ENCODE results near the gene DENND11. TPM values are rescaled to one million over a fixed set of nuclear protein-coding genes. Genes with fewer than 3 reads are reported as not detected.

Gene DENND11
- total RNA-seq, 3 donors from 2014 or later (not counting 1 experiment from before 2014, with no cell fraction given): 28.9 to 57.0 (median 47.6) TPM

DNA sequence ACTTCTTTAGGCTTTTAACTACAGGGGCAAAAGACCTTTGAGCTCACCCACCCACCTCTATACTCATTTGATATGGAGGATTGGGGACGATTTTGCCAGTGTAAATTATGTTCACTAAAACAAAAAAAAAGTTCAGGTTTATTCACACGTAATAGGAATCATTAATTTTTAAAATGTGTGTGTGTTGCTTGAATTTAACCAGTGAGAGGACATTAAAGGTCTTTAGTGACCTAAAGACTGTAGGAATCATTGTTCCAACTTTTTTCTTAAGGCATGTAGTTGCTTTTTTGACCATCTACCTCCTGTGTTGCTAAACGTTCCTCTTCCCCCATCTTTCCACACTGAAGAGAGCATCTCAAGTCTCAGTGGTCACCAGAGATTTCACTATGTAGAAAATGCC lies 37.3 kb upstream of the DENND11 start:
- Histone ChIP-seq H3K4me1 (ENCODE audit: control insufficient read depth, insufficient read depth, low read length) (peaks cover 8% of the 10 kb centered on the region), H3K27me3 (ENCODE audit: control insufficient read depth, insufficient read depth, low read length) (no peaks in the 10 kb centered on the region), H3K4me3 (ENCODE audit: low read length) (no peak overlapping the region), H3K27ac (ENCODE audit: low read length) (no peak overlapping the region), H3K9me3 (ENCODE audit: control insufficient read depth, insufficient read depth, low read length) (no peaks in the 10 kb centered on the region), H3K36me3 (ENCODE audit: control insufficient read depth, insufficient read depth, low read length) (peaks cover 35% of the 10 kb centered on the region)
- peak overlapping the region; percentile 74 to 99 for H3K27ac Mint-ChIP-seq
- H3K4me3 Mint-ChIP-seq: peak overlapping the region; percentile 100
- peaks cover 26% of the 10 kb centered on the region for H3K36me3 Mint-ChIP-seq
- intact Hi-C loops (cut with micrococcal nuclease): loop anchor here (5.0 kb wide), 1 partner anchor 187 kb away; the partner anchor contains the start of gene AGK
- ATAC-seq: no peak
- TF ChIP-seq CTCF (IDR thresholded peaks at IDR 0.05): no peak
- H3K4me1 Mint-ChIP-seq: peaks cover 39 to 47% of the 10 kb centered on the region in 2 donors
- WGBS (ENCODE audit: insufficient coverage): 80% methylated on average over 2 of the region's 3 CpGs
- no peaks in the 10 kb centered on the region for H3K9me3 Mint-ChIP-seq
- H3K27me3 Mint-ChIP-seq (ENCODE audit: low read depth in 2 of 2): no peaks in the 10 kb centered on the region
- no peak for DNase-seq

GRCh38 chr7:141738592-141739013 lies 36.6 kb upstream of the DENND11 start:
- Mint-ChIP-seq H3K27me3 (ENCODE audit: low read depth in 2 of 2) (no peaks in the 10 kb centered on the region), H3K4me3 (peak overlapping the region; percentile 100), H3K4me1 (peaks cover 39 to 47% of the 10 kb centered on the region in 2 donors), H3K9me3 (no peaks in the 10 kb centered on the region), H3K36me3 (peaks cover 19% of the 10 kb centered on the region), H3K27ac (peak overlapping the region; percentile 93 to 99)
- WGBS (ENCODE audit: insufficient coverage): 0% methylated on average over 6 of the region's 6 CpGs
- ATAC-seq: no peak
- H3K27ac ChIP-seq (ENCODE audit: low read length): peak overlapping the region; percentile 96
- H3K4me1 ChIP-seq (ENCODE audit: control insufficient read depth, insufficient read depth, low read length): peaks cover 8% of the 10 kb centered on the region
- H3K36me3 ChIP-seq (ENCODE audit: control insufficient read depth, insufficient read depth, low read length): peaks cover 29% of the 10 kb centered on the region
- H3K4me3 ChIP-seq (ENCODE audit: low read length): peak overlapping the region; percentile 81
- DNase-seq: no peak
- no peaks in the 10 kb centered on the region for H3K27me3 ChIP-seq (ENCODE audit: control insufficient read depth, insufficient read depth, low read length)
- no peaks in the 10 kb centered on the region for H3K9me3 ChIP-seq (ENCODE audit: control insufficient read depth, insufficient read depth, low read length)
- intact Hi-C loops (cut with micrococcal nuclease): loop anchor here (1.0 to 5.0 kb wide), 3 partner anchors 37 to 186 kb away; partner anchors contain the start of gene AGK
- TF ChIP-seq CTCF (IDR thresholded peaks at IDR 0.05): no peak

- H3K4me1 Mint-ChIP-seq: peaks cover 39 to 47% of the 10 kb centered on the region in 2 donors
- peaks cover 23% of the 10 kb centered on the region for H3K36me3 ChIP-seq (ENCODE audit: control insufficient read depth, insufficient read depth, low read length)
- peak; percentile 70 for TF ChIP-seq CTCF (IDR thresholded peaks at IDR 0.05)
Observed at GRCh38 chr7:141737836-141738591, 36.0 kb upstream of the DENND11 start, which contains the start of gene SSBP1. Gene SSBP1, plus strand, starts transcription at chr7:141738358. Its CDS starts 809 bp downstream, at chr7:141739167.

More at GRCh38 chr7:141737836-141738591, 36.0 kb upstream of the DENND11 start, which contains the start of gene SSBP1:
- H3K9me3 ChIP-seq (ENCODE audit: control insufficient read depth, insufficient read depth, low read length): no peaks in the 10 kb centered on the region
- H3K36me3 Mint-ChIP-seq: peaks cover 14% of the 10 kb centered on the region
- peak; percentile 84 to 91 (median 86) for ATAC-seq
- peaks cover 8% of the 10 kb centered on the region for H3K4me1 ChIP-seq (ENCODE audit: control insufficient read depth, insufficient read depth, low read length)
- intact Hi-C loops (cut with micrococcal nuclease): loop anchor here (1.0 to 5.0 kb wide), 3 partner anchors 37 to 186 kb away; partner anchors contain the start of gene AGK
- peak within 1 kb of the TSS; percentile 93 to 99 for H3K27ac Mint-ChIP-seq
- under 1% methylated on average over 45 of the region's 46 CpGs for WGBS (ENCODE audit: insufficient coverage)
- peak within 1 kb of the TSS; percentile 81 for H3K4me3 ChIP-seq (ENCODE audit: low read length)
- peak; percentile 80 to 97 for DNase-seq
- peak within 1 kb of the TSS; percentile 96 for H3K27ac ChIP-seq (ENCODE audit: low read length)
- peak within 1 kb of the TSS; percentile 100 for H3K4me3 Mint-ChIP-seq
- H3K27me3 Mint-ChIP-seq (ENCODE audit: low read depth in 2 of 2): no peaks in the 10 kb centered on the region
- H3K9me3 Mint-ChIP-seq: no peaks in the 10 kb centered on the region
- H3K27me3 ChIP-seq (ENCODE audit: control insufficient read depth, insufficient read depth, low read length): no peaks in the 10 kb centered on the region

Measured in natural killer cell (primary cell).